Measurements from ENCODE around the gene PTPRD.

DNA sequence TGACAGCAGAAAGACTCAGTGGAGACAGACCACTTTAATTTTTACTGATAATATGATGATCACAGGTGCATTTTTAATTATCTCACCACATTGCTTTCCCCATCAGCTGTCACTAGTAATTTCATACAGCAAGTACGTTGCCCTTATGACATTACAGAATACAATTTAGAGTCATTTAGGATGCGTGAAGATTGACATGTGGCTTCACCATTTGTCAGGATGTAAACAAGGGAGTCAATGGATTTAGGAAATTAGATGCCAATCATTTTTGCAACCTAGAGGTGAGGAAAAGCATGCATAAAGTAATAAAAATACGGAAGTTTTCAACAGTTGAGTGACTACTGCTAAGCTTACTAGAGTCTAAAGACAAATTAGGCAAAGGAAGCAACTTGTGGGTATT is 1129.6 kb downstream of the PTPRD start:
- TF ChIP-seq, protein P1, sequence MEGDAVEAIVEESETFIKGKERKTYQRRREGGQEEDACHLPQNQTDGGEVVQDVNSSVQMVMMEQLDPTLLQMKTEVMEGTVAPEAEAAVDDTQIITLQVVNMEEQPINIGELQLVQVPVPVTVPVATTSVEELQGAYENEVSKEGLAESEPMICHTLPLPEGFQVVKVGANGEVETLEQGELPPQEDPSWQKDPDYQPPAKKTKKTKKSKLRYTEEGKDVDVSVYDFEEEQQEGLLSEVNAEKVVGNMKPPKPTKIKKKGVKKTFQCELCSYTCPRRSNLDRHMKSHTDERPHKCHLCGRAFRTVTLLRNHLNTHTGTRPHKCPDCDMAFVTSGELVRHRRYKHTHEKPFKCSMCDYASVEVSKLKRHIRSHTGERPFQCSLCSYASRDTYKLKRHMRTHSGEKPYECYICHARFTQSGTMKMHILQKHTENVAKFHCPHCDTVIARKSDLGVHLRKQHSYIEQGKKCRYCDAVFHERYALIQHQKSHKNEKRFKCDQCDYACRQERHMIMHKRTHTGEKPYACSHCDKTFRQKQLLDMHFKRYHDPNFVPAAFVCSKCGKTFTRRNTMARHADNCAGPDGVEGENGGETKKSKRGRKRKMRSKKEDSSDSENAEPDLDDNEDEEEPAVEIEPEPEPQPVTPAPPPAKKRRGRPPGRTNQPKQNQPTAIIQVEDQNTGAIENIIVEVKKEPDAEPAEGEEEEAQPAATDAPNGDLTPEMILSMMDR (conservative IDR thresholded peaks at IDR 0.05; ENCODE audit: low read length): no peak
- TF ChIP-seq EZH2phosphoT487 (IDR thresholded peaks at IDR 0.05; ENCODE audit: borderline replicate concordance, low read depth, low read length): no peak

All from OCI-LY7 (cell line).